Right atrium auricular region (tissue), 2 donors: ENCODE results near the gene SNX9. TPM values are rescaled to one million over a fixed set of nuclear protein-coding genes. Genes with fewer than 3 reads are reported as not detected.
A peak's percentile ranks its signal among the peaks of the same experiment; 100 is the strongest.

Source experiments
- DNase-seq: peaks from one replicate; pipeline ENCODE4 v3.0.0-alpha.2; 2019; ENCODE audit warnings: low spot score
- H3K27ac ChIP-seq, 2 donors: fragments of 200-600 bp; sonication (generic); 1 replicate in 1 of 2; 2 replicates in 1 of 2; pipeline ENCODE4 v1.5.1; 2016 to 2019
- H3K27me3 ChIP-seq, 2 donors: fragments of 200-600 bp; sonication (generic); one replicate each; pipeline versions ENCODE4 v1.5.1 to v1.6.0; 2017 to 2019
- H3K36me3 ChIP-seq: fragments of 200-600 bp; sonication (generic); one replicate; pipeline ENCODE4 v1.5.1; 2016
- H3K4me1 ChIP-seq, 2 donors: fragments of 200-600 bp; sonication (generic); one replicate each; pipeline versions ENCODE4 v1.5.1 to v1.6.0; 2017 to 2019
- H3K4me3 ChIP-seq, 2 donors: fragments of 200-600 bp; sonication (generic); 1 replicate in 1 of 2; 2 replicates in 1 of 2; pipeline ENCODE4 v1.5.1; 2017 to 2019; ENCODE audit warnings: mild to moderate bottlenecking in 1 of 2, moderate library complexity in 1 of 2
- H3K9me3 ChIP-seq, 2 donors: fragments of 200-600 bp; sonication (generic); one replicate each; pipeline ENCODE4 v1.5.1; 2019
- total RNA-seq, 2 donors: library from RNA; depleted of rRNA; stranded (reverse); fragments of >200 nt; gene quantifications; one replicate each; pipeline ENCODE4 v1.1.0, GENCODE V29; 2016
- TF ChIP-seq, protein P1 (sequence below), 2 donors: fragments of 200-600 bp; sonication (generic); IDR thresholded peaks; one replicate each; pipeline ENCODE4 v1.5.1; 2019; ENCODE audit warnings: antibody characterized with exemption in 2 of 2

Gene SNX9
- total RNA-seq, 2 donors from 2014 or later: 26.6 to 39.4 TPM

DNA sequence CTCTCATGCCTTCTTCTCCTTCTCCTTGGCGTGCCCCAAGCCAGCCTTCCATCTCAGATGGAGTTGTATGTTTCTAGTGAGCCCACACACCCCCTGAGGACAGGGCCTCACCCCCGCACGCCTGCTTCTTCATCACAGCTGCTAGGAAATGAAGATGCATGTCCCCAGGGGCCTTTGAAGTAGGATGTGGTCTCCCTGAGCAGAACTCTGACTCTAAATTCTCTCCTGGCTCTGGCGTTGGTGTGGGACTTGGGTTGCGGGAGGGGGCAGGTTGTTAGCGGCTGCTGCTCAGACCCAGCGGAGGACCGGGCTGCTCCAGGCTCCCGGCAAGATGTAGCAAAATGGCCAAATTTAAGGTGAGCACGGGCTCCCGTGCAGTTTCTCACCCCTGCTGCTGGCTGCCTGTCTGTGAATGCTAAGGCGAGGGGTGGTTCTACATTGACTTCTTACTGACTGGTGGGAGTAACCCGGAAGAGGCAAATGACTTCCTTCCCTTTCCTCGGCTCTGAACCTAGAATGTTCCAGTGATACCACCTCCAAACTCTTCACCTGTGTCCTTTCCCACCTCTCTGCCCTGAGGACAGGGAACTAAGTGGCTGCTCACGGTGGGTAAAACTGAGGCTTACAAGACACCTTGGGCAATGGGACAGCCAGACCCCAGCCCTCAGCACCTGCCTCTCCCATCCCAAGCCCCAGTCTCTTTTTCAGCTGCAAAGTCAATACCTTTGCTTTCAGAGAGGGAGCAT, 167.4 kb downstream of the SNX9 start:
- TF ChIP-seq, protein P1, sequence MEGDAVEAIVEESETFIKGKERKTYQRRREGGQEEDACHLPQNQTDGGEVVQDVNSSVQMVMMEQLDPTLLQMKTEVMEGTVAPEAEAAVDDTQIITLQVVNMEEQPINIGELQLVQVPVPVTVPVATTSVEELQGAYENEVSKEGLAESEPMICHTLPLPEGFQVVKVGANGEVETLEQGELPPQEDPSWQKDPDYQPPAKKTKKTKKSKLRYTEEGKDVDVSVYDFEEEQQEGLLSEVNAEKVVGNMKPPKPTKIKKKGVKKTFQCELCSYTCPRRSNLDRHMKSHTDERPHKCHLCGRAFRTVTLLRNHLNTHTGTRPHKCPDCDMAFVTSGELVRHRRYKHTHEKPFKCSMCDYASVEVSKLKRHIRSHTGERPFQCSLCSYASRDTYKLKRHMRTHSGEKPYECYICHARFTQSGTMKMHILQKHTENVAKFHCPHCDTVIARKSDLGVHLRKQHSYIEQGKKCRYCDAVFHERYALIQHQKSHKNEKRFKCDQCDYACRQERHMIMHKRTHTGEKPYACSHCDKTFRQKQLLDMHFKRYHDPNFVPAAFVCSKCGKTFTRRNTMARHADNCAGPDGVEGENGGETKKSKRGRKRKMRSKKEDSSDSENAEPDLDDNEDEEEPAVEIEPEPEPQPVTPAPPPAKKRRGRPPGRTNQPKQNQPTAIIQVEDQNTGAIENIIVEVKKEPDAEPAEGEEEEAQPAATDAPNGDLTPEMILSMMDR (IDR thresholded peaks at IDR 0.05): no peak
- peaks cover 0 to 17% of the 10 kb centered on the region in 2 donors for H3K4me1 ChIP-seq
- H3K36me3 ChIP-seq: no peaks in the 10 kb centered on the region
- no peaks in the 10 kb centered on the region for H3K9me3 ChIP-seq
- H3K27me3 ChIP-seq: no peaks in the 10 kb centered on the region
- no peak for DNase-seq
- H3K27ac ChIP-seq: peak overlapping the region; percentile 63 to 67
- H3K4me3 ChIP-seq: no peak overlapping the region

DNA sequence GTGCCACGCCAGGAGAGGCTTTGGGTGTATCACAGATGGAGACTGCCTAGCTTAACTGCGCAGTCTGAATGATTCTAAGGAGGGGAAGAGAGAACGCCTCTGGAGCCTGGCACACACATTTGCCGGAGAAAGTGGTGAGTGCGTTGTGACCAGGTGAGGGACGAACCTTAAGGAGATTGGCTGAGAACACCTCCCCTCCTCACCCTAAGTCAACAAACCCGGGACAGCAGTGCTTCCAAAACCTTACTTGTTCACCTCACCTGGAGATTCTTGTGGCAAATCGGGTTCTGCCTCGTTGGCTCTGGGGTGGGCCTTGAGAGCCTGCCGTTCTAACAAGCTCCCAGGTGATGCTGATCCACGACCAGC, 168.0 kb downstream of the SNX9 start:
- Histone ChIP-seq H3K4me1 (peaks cover 0 to 17% of the 10 kb centered on the region in 2 donors), H3K36me3 (no peaks in the 10 kb centered on the region), H3K27ac (peak overlapping the region in 1 of 2 donors; percentile 63), H3K27me3 (no peaks in the 10 kb centered on the region), H3K9me3 (no peaks in the 10 kb centered on the region), H3K4me3 (no peak overlapping the region)
- TF ChIP-seq, protein P1 (IDR thresholded peaks at IDR 0.05): no peak
- DNase-seq: no peak

DNA sequence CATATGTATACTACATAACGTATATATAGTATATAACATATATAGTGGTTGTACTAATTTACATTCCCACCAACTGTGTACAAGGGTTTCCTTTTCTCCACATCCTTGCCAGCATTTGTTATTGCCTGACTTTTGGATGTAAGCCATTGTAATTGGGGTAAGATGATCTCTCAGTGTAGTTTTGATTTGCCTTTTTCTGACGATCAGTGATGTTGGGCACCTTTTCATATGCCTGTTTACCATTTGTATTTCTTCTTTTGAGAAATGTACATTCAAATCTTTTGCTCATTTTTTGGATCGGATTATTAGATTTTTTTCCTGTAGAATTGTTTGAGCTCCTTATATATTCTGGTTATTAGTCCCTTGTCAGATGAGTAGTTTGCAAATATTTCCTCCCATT, 170.0 kb downstream of the SNX9 start:
- TF ChIP-seq, protein P1 (IDR thresholded peaks at IDR 0.05): no peak
- peaks cover 0 to 17% of the 10 kb centered on the region in 2 donors for H3K4me1 ChIP-seq
- H3K27me3 ChIP-seq: no peaks in the 10 kb centered on the region
- DNase-seq: no peak
- no peak overlapping the region for H3K27ac ChIP-seq
- H3K4me3 ChIP-seq: no peak overlapping the region
- H3K36me3 ChIP-seq: no peaks in the 10 kb centered on the region
- H3K9me3 ChIP-seq: no peaks in the 10 kb centered on the region

DNA sequence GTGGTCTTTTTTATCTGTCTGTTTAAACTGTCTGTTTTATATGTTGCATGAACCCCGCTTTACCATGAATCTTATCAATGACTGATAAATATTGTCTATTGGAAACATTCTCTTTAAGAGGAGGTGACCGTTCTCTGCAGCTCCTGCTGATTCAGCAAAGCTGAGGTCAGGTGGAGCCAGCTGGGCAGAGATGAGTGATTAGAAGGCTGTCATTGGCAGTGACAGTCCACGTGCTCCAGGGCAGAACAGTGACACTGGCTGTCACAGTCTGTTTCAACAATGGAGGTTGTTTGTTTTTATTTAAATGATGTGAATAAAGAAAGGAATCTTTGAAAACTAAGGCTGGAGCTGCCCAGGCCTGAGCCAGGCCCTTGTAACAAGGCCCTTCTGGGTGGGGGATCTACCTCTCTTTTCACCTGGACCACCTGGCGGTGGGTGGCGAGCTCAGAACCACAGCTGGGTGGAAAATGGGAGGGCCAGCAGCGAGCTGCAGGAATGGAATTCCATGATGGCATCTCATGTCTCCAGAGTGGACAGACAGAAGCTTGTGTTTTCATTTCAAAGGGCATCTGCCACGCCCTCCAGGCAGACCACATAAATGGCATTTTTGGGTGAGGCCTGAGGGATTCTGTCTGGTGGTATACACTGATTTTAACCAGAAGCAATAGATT, 171.2 kb downstream of the SNX9 start:
- Histone ChIP-seq H3K27ac (no peak overlapping the region), H3K4me1 (peaks cover 0 to 21% of the 10 kb centered on the region in 2 donors), H3K36me3 (no peaks in the 10 kb centered on the region), H3K27me3 (no peaks in the 10 kb centered on the region), H3K9me3 (no peaks in the 10 kb centered on the region), H3K4me3 (no peak overlapping the region)
- DNase-seq: no peak
- TF ChIP-seq, protein P1 (IDR thresholded peaks at IDR 0.05): no peak

Other genes starting within 250 kb of the SNX9 start
- 10 to 100 TPM; 10.1 to 20.0 TPM for gene SYNJ2, start 158.6 kb downstream of the SNX9 start, total RNA-seq